Heart right ventricle (tissue), 16 donors: ENCODE results near the gene RASSF7. TPM values are rescaled to one million over a fixed set of nuclear protein-coding genes. Genes with fewer than 3 reads are reported as not detected.

Source experiments
- ATAC-seq, 8 donors: fragments of 200-7000 bp; cut with Tn5 transposase; one replicate each; pipeline ENCODE4 v1.9.1; 2020; ENCODE audit warnings: mild to moderate bottlenecking in 8 of 8, moderate library complexity in 8 of 8, moderate number of reproducible peaks in 1 of 8
- DNase-seq, 2 donors: peaks; one replicate each; pipeline ENCODE4 v3.0.0-alpha.2; 2020
- H3K27ac ChIP-seq, 10 donors: fragments of 200-600 bp; sonication (generic) in 2 of 10; one replicate each; pipeline versions ENCODE4 v1.5.0 to v1.8.0; 2020 to 2022; ENCODE audit warnings: mild to moderate bottlenecking in 3 of 10
- H3K27me3 ChIP-seq, 7 donors: fragments of 200-600 bp; one replicate each; pipeline ENCODE4 v1.8.0; 2021 to 2022; ENCODE audit warnings: mild to moderate bottlenecking in 2 of 7
- H3K36me3 ChIP-seq, 9 donors: fragments of 200-600 bp; sonication (generic) in 1 of 9; one replicate each; pipeline versions ENCODE4 v1.5.0 to v1.8.0; 2020 to 2022; ENCODE audit warnings: mild to moderate bottlenecking in 2 of 9
- H3K4me1 ChIP-seq, 9 donors: fragments of 200-600 bp; sonication (generic) in 1 of 9; one replicate each; pipeline versions ENCODE4 v1.5.0 to v1.8.0; 2020 to 2022; ENCODE audit warnings: mild to moderate bottlenecking in 4 of 9
- H3K4me3 ChIP-seq, 10 donors: fragments of 200-600 bp; sonication (generic) in 2 of 10; one replicate each; pipeline versions ENCODE4 v1.5.0 to v1.8.0; 2020 to 2022; ENCODE audit warnings: mild to moderate bottlenecking in 7 of 10, moderate library complexity in 2 of 10
- H3K9me3 ChIP-seq, 11 donors: fragments of 200-600 bp in 10 of 11; sonication (generic) in 2 of 11; one replicate each; pipeline versions ENCODE4 v1.5.0 to v1.8.0; 2013 to 2022; ENCODE audit warnings: mild to moderate bottlenecking in 2 of 11, control low read depth in 1 of 11, moderate library complexity in 1 of 11
- CTCF ChIP-seq, 9 donors: fragments of 200-600 bp; sonication (generic) in 2 of 9; IDR thresholded peaks; one replicate each; pipeline versions ENCODE4 v1.5.0 to v1.8.0; 2021 to 2022; ENCODE audit warnings: antibody characterized with exemption in 9 of 9, mild to moderate bottlenecking in 5 of 9, moderate library complexity in 1 of 9
- WGBS, 2 donors: extraction: QIAGEN DNeasy Blood & Tissue Kit; methylation state at CpG; one replicate each; pipeline ENCODE4 v1.1.7; 2013; ENCODE audit warnings: inconsistent platforms in 1 of 2; 5-methylcytosine and 5-hydroxymethylcytosine counted together
- intact Hi-C, 10 donors: fragments of 100-400 bp; cut with DNase I; formaldehyde crosslinking; loops; one replicate each; pipeline versions ENCODE4 v1.11.1 to v1.14.2; 2022
- polyA plus RNA-seq, 2 donors: library from polyadenylated mRNA; stranded (reverse); fragments of 200-250 nt; gene quantifications; one replicate each; pipeline ENCODE4 v1.2.3, GENCODE V29; 2013
- total RNA-seq, 10 donors: library from RNA; stranded (reverse); fragmentation: NEBNext Ultra II Directional in 3 of 10; extraction: Animal tissue kit (Norgen Biotek cat#: 25700) in 3 of 10; gene quantifications; one replicate each; pipeline versions ENCODE4 v1.2.1 to v1.2.4, GENCODE V29; 2021 to 2023
- donor health status: Arrhythmogenic right ventricular cardiomyopathy.
- donor health status: ischemic (EF 13 %, LVEDD 7.1; RV severe dilation, severe dysfunction).
- donor health status: healthy with polysubstance abuse.
- donor health status: DM: no; HTN: yes; CAD: no.
- donor health status: DM: no; HTN: no; CAD: no.
- donor health status: ischemic (EF 25% LVEDD 6.9; RV normal size, moderate dysfunction).
- donor health status: ischemic (EF 25% LVEDD 5.7; RV mildly dilated, moderate dysfunction).
- donor health status: healthy.
- donor health status: DM: yes; HTN: yes; CAD: no.
- donor health status: Ischemic cardiomyopathy.
- donor health status: ischemic (EF 35%, LVEDD 5.7; RV mildly dilated, moderate dysfunction).
- donor health status: nonischemic (EF 11% LVEDD 7.7; RV severe dilation, severe dysfunction).
- donor health status: DM: yes; HTN: yes; CAD: no.
- donor health status: PGD.
- donor health status: ischemic (EF 29% LVEDD 5.4; RV normal size, mild dysfunction).
- donor health status: nonischemic (EF 23%, LVEDD 6.1; RV moderate dilation, normal function).

The RASSF7 gene
- total and polyA plus RNA-seq, 12 donors, result 0.96 to 14.2 (median 2.3) TPM

- H3K27me3 ChIP-seq, result peaks cover 0 to 25% (median 14%) of the 10 kb centered on the region in 7 donors
- intact Hi-C loops, result loop anchor here in 1 of 10 donors (10.0 kb wide), 1 partner anchor 88 kb away; the partner anchor contains the start of genes CDHR5 and SCT
- H3K9me3 ChIP-seq, result no peaks in the 10 kb centered on the region
- TF ChIP-seq CTCF (IDR thresholded peaks at IDR 0.05), result no peak
- H3K4me3 ChIP-seq, result peak within 1 kb of the TSS in 9 of 10 donors; percentile 4 to 86 (median 76)
- DNase-seq, result peak; percentile 61 to 80
- H3K4me1 ChIP-seq, result peaks cover 15 to 49% (median 39%) of the 10 kb centered on the region in 9 donors
- peak within 1 kb of the TSS in 2 of 10 donors; percentile 56 to 84 for H3K27ac ChIP-seq
- peaks cover 0 to 20% (median 14%) of the 10 kb centered on the region in 9 donors for H3K36me3 ChIP-seq
- WGBS, 2 donors, result 2 to 5% methylated on average over 93 of the region's 93 CpGs
- ATAC-seq, result peak in 6 of 8 donors; percentile 5 to 35 (median 18)
Measured at GRCh38 chr11:536841-537621, 23.7 kb upstream of the RASSF7 start, which contains the start of gene LRRC56. TSS of gene LRRC56 (plus strand) at chr11:537527. CDS start at chr11:540685, 3,158 bp downstream.

GRCh38 chr11:537622-538430 lies 22.9 kb upstream of the RASSF7 start:
- WGBS, 2 donors, result 48 to 56% methylated on average over 18 to 19 of the region's 19 CpGs
- peaks cover 0 to 25% (median 14%) of the 10 kb centered on the region in 7 donors for H3K27me3 ChIP-seq
- H3K27ac ChIP-seq, result peak overlapping the region in 1 of 10 donors; percentile 56
- ATAC-seq (no peak), DNase-seq (no peak)
- intact Hi-C loops, result loop anchor here in 1 of 10 donors (10.0 kb wide), 1 partner anchor 87 kb away; the partner anchor contains the start of genes CDHR5 and SCT
- TF ChIP-seq CTCF (IDR thresholded peaks at IDR 0.05), result no peak
- H3K9me3 ChIP-seq, result no peaks in the 10 kb centered on the region
- peaks cover 0 to 12% (median 6%) of the 10 kb centered on the region in 9 donors for H3K36me3 ChIP-seq
- H3K4me1 ChIP-seq, result peaks cover 15 to 41% (median 35%) of the 10 kb centered on the region in 9 donors
- H3K4me3 ChIP-seq, result peak overlapping the region in 9 of 10 donors; percentile 4 to 86 (median 76)

GRCh38 chr11:538431-539051 lies 22.2 kb upstream of the RASSF7 start:
- intact Hi-C loops, result loop anchor here in 1 of 10 donors (10.0 kb wide), 1 partner anchor 86 kb away; the partner anchor contains the start of genes CDHR5 and SCT
- no peak for ATAC-seq
- no peak for DNase-seq
- Histone ChIP-seq H3K36me3 (peaks cover 0 to 5% (median 0%) of the 10 kb centered on the region in 9 donors), H3K27me3 (peaks cover 0 to 25% (median 14%) of the 10 kb centered on the region in 7 donors), H3K4me3 (no peak overlapping the region), H3K9me3 (no peaks in the 10 kb centered on the region), H3K4me1 (peaks cover 15 to 34% (median 32%) of the 10 kb centered on the region in 9 donors), H3K27ac (no peak overlapping the region)
- no peak for TF ChIP-seq CTCF (IDR thresholded peaks at IDR 0.05)
- WGBS, 2 donors, result 90 to 91% methylated on average over 20 of the region's 20 CpGs
